Ectodermal cell (in vitro differentiated cells): ENCODE data around the gene SMS.

ENCODE experiments used
- H3K27ac ChIP-seq: 2 replicates; pipeline ENCODE4 v1.7.0; 2013; ENCODE audit warnings: mild to moderate bottlenecking, low read depth, low read length; ENCODE audit not compliant: insufficient read depth, poor library complexity, severe bottlenecking
- H3K27me3 ChIP-seq: 2 replicates; pipeline ENCODE4 v1.7.0; 2013; ENCODE audit warnings: mild to moderate bottlenecking, low read length; ENCODE audit not compliant: insufficient read depth, control insufficient read depth, poor library complexity, severe bottlenecking
- H3K36me3 ChIP-seq: one replicate; pipeline ENCODE4 v1.7.0; 2013; ENCODE audit warnings: low read length; ENCODE audit not compliant: control insufficient read depth, insufficient read depth
- H3K4me1 ChIP-seq: one replicate; pipeline ENCODE4 v1.7.0; 2013; ENCODE audit warnings: low read length; ENCODE audit not compliant: control insufficient read depth, insufficient read depth
- H3K4me3 ChIP-seq: 2 replicates; pipeline ENCODE4 v1.7.0; 2013; ENCODE audit warnings: low read depth, low read length, control low read depth; ENCODE audit not compliant: insufficient read depth
- H3K9me3 ChIP-seq: 2 replicates; pipeline ENCODE4 v1.7.0; 2013; ENCODE audit warnings: mild to moderate bottlenecking, low read length, moderate library complexity; ENCODE audit not compliant: control insufficient read depth
- WGBS, 2 experiments: methylation state at CpG; one replicate each; pipeline ENCODE4 v1.1.7; 2013; ENCODE audit warnings: missing lambda C conversion rate in 2 of 2; 5-methylcytosine and 5-hydroxymethylcytosine counted together

Gene SMS

DNA sequence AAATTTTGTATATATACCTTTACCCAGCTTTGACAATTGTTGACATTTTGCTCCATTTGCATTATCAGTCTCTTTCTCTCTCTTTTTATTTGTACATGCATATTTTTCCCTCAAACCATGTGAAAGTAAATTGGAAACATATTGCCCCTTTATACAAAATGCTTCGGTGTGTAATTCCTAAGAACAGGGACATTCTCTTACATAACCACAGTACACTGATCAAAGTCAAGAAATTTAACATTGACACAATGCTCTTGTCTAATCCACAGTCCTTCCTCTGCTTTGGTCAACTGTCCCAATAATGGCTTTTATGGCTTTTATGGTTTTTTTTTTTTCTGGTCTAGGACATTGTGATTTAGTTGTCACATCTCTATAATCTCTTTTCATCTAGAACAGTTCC is 9.5 kb upstream of the SMS start:
- Histone ChIP-seq H3K9me3 (no peaks in the 10 kb centered on the region), H3K27ac (no peak overlapping the region), H3K36me3 (no peaks in the 10 kb centered on the region), H3K4me1 (no peaks in the 10 kb centered on the region), H3K27me3 (no peaks in the 10 kb centered on the region), H3K4me3 (no peak overlapping the region)
- WGBS, 2 experiments = 94 to 100% methylated on average over 1 of the region's 1 CpG

DNA sequence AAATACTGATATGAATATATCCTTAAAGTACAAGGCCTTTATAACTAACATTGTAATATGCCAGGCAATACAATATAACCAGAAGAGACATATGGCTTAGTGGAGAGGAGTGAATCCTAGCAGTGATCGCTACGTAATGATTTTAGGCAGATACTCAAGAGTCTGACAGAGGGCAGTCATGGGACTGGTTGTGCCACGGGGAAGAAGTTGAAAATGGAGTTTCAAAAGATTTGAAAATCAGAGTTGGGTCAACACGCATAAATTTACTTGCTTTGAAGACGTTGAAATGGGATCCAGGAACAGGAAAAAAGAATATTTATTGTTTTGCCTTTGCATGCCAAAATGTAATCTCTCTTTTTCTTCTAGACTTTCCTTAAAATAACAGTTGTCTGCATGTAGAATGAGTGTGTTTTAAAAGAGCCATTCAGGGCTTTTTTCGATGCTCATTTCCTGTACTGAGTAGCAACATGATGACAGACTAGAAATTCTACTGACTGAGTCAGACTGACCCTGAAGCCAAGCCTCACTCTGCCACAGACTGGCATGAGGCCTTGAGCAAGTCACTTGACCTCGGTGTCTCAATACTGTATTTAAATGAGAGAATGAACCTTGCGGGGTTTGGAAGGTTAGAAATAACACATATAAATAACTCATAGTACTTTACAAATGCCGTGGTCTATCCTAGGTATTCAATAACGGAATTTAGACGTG is 8.1 kb upstream of the SMS start:
- H3K9me3 ChIP-seq = no peaks in the 10 kb centered on the region
- H3K36me3 ChIP-seq = no peaks in the 10 kb centered on the region
- no peak overlapping the region for H3K27ac ChIP-seq
- WGBS, 2 experiments = 80% methylated on average over 9 of the region's 11 CpGs
- no peaks in the 10 kb centered on the region for H3K4me1 ChIP-seq
- no peaks in the 10 kb centered on the region for H3K27me3 ChIP-seq
- H3K4me3 ChIP-seq = no peak overlapping the region

DNA sequence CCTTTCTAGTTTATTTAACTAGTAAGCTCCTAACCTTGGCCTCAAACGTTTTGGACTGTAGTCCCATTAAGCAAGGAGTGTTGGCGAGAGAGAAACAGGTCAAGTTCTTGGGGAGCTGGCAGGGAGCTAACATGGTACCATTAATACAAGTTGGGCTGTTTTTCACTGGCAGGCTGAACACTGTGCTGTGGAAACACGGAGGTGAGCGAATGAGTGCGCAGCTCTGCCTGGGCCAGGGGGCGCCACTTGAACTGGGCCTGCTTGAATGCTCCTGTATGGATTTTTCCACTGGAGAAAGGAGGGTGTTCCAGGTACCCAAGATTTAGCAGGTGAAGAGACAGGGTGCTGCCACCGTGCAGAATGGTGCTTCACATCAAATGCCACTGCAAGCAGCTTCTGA is 7.4 kb upstream of the SMS start:
- Histone ChIP-seq H3K9me3 (no peaks in the 10 kb centered on the region), H3K36me3 (no peaks in the 10 kb centered on the region), H3K27ac (no peak overlapping the region), H3K27me3 (no peaks in the 10 kb centered on the region), H3K4me3 (no peak overlapping the region), H3K4me1 (no peaks in the 10 kb centered on the region)
- WGBS, 2 experiments = 76 to 81% methylated on average over 7 of the region's 7 CpGs

DNA sequence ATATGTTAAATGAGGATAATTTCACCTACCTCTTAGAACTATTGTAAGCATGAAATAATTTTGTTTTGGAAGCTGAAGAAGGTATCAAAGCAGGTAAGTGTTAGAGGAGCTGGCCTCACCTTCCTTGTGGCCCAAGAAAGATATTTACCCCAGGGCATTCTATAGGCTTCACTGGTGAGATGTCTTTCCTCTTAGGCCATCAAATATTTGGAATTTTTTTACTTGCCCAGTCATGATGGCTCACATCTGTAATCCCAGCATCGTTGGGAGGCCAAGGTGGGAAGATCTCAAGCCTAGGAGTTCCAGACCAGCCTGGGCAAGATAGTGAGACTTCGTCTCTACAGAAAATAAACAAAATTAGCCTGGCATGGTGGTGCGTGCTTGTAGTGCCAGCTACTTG is 6.1 kb upstream of the SMS start:
- H3K27ac ChIP-seq = no peak overlapping the region
- no peaks in the 10 kb centered on the region for H3K4me1 ChIP-seq
- no peak overlapping the region for H3K4me3 ChIP-seq
- WGBS, 2 experiments = 75 to 83% methylated on average over 3 of the region's 3 CpGs
- H3K9me3 ChIP-seq = no peaks in the 10 kb centered on the region
- H3K36me3 ChIP-seq = no peaks in the 10 kb centered on the region
- no peaks in the 10 kb centered on the region for H3K27me3 ChIP-seq

DNA sequence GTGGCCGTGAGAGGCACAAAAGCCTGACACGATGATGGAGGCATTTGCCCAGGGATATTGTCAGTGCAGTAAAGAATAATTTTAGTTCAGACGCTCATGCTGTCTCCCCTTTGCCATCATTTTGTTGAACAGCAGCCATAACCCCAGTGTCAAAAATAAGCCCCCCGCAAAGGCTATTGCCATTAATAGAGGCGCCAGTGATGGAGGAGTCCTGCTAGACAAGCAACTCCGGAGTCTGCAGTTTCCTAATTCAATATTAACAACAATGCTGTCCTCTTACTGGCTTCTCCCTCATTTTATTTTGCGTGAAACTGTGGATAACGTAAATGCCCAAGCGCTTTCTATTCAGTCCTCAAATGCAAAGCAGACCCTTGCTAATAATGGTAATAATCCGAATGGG is 603 bp upstream of the SMS start:
- Histone ChIP-seq H3K9me3 (no peaks in the 10 kb centered on the region), H3K4me1 (peaks cover 5% of the 10 kb centered on the region), H3K27ac (no peak overlapping the region), H3K4me3 (peak overlapping the region; percentile 45), H3K27me3 (no peaks in the 10 kb centered on the region), H3K36me3 (no peaks in the 10 kb centered on the region)
- 69 to 76% methylated on average over 8 to 10 of the region's 10 CpGs for WGBS, 2 experiments

DNA sequence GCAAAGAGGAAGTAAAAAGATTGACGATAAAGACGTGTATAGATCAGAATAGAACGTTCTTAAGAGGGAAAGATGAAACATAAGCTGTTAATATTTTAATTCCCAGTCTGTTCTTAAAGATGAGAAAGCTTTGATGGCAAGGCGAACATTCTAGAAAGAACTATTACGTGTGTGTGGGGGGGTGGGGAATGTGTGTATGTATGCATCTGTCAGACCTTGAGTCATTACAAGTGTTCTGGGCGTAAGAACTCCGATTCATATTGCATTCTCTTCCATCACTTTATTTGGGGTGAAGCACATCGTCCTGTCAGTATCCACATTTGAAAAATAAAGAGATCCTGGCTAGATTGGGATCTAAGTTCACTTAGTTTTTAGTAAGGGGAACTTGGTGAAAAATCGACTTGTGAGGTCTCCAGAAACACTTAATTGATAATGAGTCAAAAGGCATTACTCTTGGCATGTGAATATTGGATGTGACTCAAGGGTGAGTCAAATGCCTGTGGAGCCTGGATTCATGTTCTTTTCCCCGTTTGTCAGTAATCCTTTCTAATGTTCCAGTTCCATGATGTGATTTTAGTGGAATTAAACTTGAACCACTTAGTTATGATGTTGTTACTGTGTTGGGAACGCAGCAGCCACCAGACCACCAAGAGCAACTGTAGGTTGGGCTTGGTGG is 3.1 kb downstream of the SMS start:
- Histone ChIP-seq H3K4me3 (no peak overlapping the region), H3K27me3 (no peaks in the 10 kb centered on the region), H3K9me3 (no peaks in the 10 kb centered on the region), H3K4me1 (peaks cover 12% of the 10 kb centered on the region), H3K27ac (no peak overlapping the region), H3K36me3 (no peaks in the 10 kb centered on the region)
- WGBS, 2 experiments = 57 to 67% methylated on average over 11 of the region's 11 CpGs

DNA sequence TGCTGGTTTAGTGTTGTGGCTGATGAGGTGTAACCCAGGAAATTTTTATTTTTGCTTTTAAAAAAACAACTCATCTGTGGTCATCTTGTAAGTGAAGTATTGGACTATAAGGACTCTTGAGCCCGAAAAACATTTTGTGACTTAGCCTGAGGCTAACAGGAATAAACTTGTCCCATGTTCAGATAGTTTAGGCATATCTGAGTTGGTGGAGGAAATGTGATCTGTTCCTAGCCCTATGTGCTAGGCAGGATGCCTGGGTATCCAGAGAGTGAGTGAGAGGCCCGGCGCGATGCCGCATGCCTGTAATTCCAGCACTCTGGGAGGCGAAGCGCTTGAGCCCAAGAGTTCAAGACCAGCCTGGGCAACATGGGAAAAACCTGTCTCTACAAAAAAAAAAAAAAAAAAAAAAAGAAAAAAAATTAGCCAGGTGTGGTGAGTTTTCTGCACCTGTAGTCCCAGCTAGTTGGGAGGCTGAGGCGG is 3.7 kb downstream of the SMS start:
- no peaks in the 10 kb centered on the region for H3K9me3 ChIP-seq
- H3K4me1 ChIP-seq = peaks cover 12% of the 10 kb centered on the region
- H3K36me3 ChIP-seq = no peaks in the 10 kb centered on the region
- no peak overlapping the region for H3K27ac ChIP-seq
- 75 to 78% methylated on average over 6 to 8 of the region's 8 CpGs for WGBS, 2 experiments
- H3K27me3 ChIP-seq = no peaks in the 10 kb centered on the region
- no peak overlapping the region for H3K4me3 ChIP-seq

DNA sequence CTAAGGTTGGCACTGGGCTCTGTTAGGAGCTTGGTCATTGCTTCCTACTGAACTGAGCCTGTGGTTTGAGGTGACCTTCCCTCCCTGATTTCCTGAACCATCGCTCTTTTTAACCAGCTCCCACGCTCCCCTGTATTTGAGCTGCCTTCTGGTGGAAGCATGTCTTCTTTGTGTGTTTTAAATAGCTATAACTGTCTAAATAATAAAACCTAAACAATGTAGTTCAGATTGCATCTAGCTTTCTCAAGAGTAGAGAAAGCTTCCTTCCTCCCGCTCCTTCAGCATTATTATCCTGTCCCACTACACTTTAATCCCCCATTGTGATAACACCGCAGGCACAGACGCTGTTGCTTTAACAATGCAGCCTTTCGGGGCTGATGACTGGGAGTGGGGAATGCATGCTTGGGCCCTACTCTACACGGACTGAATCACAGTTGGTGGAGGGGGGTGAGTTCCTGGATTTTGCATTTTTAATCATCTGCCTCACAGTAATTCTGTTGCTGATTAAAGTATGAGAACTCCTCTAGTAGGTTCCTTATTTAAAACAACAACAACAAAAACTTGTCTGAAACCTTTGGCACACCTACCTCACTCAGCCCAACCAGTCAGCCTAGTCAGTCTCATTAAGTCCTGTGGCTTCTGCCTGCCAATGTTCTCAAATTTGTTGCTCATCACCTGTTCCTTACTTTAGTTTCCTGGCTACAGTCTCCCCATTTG is 6.6 kb downstream of the SMS start:
- H3K4me3 ChIP-seq = no peak overlapping the region
- WGBS, 2 experiments = 0 to 10% methylated on average over 5 to 6 of the region's 7 CpGs
- no peaks in the 10 kb centered on the region for H3K9me3 ChIP-seq
- H3K27me3 ChIP-seq = no peaks in the 10 kb centered on the region
- peak overlapping the region; percentile 79 for H3K27ac ChIP-seq
- peaks cover 12% of the 10 kb centered on the region for H3K4me1 ChIP-seq
- no peaks in the 10 kb centered on the region for H3K36me3 ChIP-seq

DNA sequence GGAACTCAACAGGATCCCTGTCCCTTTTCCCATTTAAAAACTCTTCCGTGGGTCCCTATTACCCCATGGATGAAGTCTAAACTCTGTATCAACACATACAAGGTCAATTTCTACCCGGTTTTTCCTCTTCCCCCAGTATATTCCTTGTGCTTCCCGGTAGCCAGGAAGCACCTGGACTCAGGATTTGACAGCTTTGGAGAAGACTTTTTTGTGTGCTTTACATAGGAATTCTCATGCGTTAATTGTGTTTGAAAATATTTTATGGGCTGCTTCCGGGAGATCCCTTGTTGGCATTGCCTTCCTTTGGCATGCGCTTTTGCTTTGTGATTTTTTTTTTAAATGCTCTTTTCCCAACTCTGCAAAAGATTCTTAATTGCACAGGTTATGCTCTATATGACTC is 7.2 kb downstream of the SMS start:
- Histone ChIP-seq H3K36me3 (no peaks in the 10 kb centered on the region), H3K9me3 (no peaks in the 10 kb centered on the region), H3K4me1 (peaks cover 6% of the 10 kb centered on the region), H3K27me3 (no peaks in the 10 kb centered on the region), H3K27ac (no peak overlapping the region), H3K4me3 (no peak overlapping the region)
- 53 to 63% methylated on average over 6 of the region's 6 CpGs for WGBS, 2 experiments

DNA sequence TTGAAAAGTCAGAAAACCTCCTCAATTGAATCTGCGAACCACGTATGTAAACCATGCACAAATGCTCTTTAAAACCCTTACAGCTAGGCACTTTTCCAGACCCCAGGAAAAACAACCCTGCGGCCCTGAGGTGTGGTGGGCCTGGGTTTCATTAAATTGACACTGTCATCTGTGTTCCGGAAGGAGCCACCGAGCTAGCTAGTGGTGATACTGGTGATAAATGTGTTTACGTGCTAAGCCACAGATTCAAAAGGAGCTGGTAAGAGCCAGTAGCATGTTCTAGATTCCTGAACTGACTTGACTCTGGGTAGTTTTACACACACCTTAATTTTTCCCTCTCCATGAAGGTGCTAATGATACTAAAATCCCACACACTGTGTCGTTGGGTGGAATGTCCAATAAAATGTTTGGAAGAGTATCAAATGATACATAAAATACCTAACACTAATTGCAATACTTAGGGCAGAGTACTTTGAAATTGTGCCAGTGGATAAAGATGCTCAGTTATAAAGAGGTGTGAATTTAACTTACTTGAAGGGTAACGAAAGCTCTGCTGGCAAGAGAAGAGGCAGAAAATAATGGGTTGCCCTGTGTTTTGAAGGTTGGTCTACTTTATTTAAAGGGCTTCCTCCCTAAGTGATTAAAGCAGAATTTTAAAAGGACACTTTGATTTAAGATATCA is 8.5 kb downstream of the SMS start:
- Histone ChIP-seq H3K27me3 (no peaks in the 10 kb centered on the region), H3K36me3 (no peaks in the 10 kb centered on the region), H3K27ac (no peak overlapping the region), H3K9me3 (no peaks in the 10 kb centered on the region), H3K4me3 (no peak overlapping the region), H3K4me1 (peaks cover 6% of the 10 kb centered on the region)
- 75 to 82% methylated on average over 7 of the region's 8 CpGs for WGBS, 2 experiments
